HG02642 (cell line): ENCODE results near the gene CARMIL3.
A peak's percentile ranks its signal among the peaks of the same experiment; 100 is the strongest.
"Not testable (repeated sequence)": the region's sequence is repeated elsewhere in the genome, so short reads cannot be mapped to it uniquely, and the experiment has no call there.

Source experiments
- ATAC-seq: cut with Tn5 transposase; IDR thresholded peaks from one replicate; pipeline ENCODE4 v1.9.1; 2021; ENCODE audit warnings: mild to moderate bottlenecking; ENCODE audit not compliant: unreplicated experiment, poor library complexity

The CARMIL3 gene, protein sequence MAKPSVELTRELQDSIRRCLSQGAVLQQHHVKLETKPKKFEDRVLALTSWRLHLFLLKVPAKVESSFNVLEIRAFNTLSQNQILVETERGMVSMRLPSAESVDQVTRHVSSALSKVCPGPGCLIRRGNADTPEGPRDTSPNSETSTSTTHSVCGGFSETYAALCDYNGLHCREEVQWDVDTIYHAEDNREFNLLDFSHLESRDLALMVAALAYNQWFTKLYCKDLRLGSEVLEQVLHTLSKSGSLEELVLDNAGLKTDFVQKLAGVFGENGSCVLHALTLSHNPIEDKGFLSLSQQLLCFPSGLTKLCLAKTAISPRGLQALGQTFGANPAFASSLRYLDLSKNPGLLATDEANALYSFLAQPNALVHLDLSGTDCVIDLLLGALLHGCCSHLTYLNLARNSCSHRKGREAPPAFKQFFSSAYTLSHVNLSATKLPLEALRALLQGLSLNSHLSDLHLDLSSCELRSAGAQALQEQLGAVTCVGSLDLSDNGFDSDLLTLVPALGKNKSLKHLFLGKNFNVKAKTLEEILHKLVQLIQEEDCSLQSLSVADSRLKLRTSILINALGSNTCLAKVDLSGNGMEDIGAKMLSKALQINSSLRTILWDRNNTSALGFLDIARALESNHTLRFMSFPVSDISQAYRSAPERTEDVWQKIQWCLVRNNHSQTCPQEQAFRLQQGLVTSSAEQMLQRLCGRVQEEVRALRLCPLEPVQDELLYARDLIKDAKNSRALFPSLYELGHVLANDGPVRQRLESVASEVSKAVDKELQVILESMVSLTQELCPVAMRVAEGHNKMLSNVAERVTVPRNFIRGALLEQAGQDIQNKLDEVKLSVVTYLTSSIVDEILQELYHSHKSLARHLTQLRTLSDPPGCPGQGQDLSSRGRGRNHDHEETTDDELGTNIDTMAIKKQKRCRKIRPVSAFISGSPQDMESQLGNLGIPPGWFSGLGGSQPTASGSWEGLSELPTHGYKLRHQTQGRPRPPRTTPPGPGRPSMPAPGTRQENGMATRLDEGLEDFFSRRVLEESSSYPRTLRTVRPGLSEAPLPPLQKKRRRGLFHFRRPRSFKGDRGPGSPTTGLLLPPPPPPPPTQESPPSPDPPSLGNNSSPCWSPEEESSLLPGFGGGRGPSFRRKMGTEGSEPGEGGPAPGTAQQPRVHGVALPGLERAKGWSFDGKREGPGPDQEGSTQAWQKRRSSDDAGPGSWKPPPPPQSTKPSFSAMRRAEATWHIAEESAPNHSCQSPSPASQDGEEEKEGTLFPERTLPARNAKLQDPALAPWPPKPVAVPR (N-terminal part only)

DNA sequence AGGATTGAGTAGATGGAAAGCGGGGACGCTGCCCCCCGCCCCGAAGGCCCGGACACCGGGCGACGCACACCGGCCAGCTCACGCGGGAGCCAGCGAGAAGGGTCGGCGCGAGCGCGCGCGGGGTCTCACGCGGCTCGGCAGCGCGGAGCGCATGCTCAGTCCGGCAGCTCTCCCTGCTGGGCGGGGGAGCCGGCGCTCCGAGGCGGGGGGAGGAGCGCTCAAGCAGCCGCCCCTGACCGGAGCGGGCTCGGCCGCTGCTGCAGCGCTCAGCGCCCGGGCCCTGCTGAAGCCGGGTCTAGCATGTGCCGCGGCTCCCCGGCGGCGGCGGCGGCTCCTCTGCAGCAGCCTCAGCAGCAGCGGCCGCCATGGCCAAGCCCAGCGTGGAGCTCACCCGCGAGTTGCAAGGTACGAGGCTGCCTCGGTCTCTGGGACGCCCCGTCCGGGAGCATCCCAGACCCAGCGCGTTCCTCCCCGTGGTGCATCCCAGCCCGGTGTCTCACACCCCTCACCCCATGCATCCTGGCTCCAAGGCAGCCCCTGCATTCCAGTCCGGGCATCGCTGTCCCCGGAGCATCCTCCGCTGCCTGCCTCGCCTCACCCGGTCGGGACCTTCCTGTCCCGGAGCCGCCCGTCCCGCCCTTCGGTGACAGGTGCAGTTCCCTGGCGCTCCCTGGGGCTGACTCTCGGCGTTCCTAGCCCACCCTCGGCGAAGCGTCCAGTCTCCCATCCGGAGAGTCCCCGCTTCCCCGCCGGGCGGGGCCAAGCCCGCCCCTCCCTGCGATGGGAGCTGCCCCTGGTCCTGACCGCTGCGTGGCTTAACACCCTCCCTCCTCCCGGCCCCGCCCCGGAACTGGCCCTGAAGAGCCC, at the start of gene CARMIL3:
CARMIL3 (plus strand) TSS at position 221 of the 867 bp plus-strand sequence; CDS start at position 366, 145 bp downstream.
- peak; percentile 79 for ATAC-seq

DNA sequence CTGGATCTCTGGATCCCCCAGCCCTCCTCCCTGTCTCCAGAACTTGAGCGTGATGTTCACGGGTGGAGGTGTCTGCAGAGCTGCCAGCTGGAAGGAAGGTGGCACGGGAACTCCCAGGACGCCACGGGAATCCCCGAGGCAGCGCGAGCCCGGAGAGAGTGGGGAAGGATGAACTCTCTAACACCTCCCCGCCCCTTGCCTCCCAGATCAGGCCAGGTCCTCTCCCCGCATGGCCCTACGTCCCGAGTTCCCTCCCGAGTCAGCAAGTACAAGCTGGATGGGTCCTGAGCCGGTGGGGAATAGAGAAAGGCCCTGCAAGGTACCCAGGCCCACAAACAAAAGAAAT, 45.4 kb upstream of the CARMIL3 start:
- ATAC-seq, result peak; percentile 46

DNA sequence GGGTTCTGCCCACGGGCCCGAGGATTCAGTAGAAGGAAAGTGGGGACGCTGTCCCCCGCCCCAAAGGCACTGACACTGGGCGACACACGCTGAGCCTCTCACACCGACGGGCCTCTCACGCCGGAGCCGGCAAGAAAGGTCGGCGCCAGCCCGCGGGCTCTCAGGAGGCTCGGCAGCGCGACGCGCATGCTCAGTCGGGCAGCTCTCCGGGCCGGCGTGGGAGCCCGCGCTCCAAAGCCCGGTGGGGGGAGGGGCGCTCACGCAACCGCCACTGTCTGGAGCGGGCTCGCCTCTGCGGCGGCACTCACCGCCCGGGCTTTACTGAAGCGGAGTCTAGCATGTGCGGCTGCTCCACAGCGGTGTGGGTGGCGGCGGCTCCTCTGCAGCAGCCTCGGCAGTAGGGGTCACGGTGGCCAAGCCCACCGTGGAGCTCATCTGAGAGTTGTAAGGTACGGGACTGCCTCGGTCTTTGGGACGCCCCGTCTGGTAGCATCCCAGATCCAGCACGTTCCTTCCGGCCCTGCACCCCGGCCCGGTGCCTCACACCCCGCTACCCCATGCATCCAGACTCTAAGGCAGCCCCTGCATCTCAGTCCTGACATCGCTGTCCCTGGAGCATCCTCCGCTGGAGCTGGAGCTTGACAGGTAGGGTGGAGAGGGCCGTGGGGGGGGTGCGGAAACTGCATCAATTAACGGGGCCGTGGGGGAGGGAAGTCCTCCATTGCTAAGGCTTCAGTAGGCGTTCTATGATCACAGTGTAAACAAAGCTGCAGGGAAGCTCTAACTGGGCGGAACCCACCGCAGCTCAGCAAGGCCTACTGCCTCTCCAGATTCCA, 44.8 kb upstream of the CARMIL3 start:
- ATAC-seq, result peak; percentile 88

DNA sequence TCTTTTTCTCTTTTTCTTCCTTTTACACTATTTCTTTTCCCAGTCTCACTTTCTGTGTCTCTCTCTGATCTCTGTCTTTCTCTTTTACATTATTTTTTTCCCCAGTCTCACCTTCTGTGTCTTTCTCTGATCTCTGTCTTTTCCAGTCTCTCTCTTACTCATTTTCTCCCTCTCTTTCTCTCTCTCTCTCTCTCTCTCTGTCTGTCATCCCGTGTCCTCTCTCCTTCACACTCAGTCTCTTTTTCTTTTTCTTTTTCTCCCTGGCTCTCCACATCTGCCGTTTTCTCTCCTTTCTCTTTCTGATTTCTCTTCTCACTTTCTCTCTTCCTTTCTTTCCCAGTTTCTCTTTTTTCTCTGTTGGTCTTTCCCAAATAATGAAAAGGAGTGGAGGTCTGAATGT, 40.8 kb upstream of the CARMIL3 start:
- no peak for ATAC-seq

DNA sequence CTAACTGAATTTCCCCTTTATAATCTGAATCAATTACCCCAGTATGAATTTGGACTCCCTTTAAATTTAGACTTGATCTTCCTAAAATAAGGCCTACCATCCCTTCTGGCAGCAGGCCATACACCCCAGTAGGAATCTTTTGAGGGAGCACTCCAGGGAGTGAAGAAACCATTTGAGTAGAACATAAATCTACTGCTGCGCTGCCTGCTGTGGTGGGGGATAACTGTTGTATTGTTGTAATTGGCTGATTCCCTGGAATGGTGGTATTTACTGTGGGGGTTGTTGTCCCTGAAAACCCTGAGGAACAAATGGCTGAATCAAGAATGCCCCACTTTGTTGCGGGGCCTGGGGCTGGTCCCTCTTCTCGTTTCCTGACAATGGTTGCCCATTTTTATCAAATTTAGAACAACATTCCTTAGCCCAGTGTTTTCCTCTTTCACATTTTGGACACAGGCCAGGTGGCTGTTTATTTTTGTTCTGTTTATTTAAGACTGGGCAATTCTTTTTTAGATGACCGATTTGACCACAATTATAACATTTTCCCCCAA, 39.0 kb upstream of the CARMIL3 start:
- not testable (repeated sequence) for ATAC-seq

DNA sequence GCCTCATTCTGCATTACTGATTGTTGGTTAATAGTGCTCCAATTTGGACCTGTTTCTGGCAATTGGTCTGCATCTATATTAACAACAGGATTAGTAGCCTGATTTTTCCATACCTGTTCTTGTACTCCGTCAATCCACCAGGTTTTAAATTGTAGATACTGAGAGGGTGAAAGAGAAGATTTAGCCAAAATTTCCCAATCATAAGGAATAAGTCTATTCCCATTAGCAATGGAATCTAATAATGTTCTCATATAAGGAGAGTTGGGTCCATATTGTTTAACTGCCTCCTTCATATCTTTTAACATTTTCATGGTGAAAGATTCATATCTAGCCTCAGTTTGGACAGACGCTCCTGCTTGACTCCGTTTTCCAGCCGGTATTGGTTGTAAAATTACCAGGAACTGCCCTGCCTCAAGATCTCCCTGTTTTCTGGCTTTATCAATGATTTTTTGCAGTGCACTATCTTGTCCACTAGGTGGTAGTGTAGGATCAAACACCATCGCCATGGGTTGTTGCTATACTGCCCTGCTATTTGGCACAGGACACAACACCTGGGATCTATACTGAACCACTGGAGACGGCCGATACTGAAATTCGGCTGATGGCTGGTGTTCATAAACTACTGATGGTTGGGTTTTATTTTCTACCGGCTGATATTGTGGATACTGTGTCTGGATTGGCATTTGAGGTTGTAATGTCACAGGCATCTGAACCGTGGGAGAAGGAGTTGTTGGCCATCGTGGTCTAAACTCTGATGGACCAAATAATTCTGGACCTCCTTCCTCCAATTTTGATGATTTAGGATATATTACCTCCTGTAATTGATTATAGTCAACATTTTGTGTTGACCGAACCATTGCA, 37.9 kb upstream of the CARMIL3 start:
- ATAC-seq, result no peak

DNA sequence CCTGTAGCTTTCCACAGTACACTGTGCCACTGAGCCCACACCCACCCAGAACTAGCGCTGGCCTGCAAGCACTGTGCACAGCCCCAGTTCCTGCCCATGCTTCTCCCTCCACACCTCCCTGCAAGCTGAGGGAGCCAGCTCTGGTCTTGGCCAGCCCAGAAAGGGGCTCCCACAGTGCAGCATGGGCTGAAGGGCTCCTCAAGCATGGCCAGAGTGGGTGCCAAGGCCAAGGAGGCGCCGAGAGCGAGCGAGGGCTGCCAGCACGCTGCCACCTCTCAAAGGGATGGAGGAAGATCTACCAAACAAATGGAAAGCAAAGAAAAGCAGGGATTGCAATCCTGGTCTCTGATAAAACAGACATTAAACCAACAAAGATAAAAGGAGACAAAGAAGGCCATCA, 36.1 kb upstream of the CARMIL3 start:
- ATAC-seq, result not testable (repeated sequence)

DNA sequence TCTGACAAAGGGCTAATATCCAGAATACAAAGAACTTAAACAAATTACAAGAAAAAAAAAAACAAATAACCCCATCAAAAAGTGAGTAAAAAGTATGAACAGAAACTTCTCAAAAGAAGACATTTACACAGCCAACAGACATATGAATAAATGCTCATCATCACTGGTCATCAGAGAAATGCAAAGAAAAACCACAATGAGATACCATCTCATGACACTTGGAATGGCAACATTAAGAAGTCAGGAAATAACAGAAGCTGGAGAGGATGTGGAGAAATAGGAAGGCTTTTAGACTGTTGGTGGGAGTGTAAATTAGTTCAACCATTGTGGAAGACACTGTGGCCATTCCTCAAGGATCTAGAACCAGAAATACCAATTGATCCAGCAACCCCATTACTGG, 32.8 kb upstream of the CARMIL3 start:
- not testable (repeated sequence) for ATAC-seq

DNA sequence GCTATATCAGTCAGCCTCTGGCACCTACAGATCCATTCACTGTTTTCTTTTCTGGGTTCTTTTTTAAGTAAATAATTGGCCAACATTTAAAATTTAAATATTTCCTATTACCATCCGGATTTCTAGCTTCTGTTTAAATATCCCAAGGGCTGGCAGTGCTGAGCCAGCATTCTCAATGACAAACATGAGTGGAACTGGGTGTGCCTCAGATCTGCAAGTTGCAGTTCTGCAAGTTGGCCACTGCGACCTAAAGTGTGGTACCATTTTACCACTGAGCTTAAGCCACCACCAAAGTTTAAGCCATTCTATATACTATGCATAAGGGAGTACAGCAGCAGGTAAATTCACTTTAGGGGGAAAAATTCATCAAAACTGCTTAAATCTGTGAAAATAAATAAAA, 31.9 kb upstream of the CARMIL3 start:
- ATAC-seq, result peak; percentile 48

DNA sequence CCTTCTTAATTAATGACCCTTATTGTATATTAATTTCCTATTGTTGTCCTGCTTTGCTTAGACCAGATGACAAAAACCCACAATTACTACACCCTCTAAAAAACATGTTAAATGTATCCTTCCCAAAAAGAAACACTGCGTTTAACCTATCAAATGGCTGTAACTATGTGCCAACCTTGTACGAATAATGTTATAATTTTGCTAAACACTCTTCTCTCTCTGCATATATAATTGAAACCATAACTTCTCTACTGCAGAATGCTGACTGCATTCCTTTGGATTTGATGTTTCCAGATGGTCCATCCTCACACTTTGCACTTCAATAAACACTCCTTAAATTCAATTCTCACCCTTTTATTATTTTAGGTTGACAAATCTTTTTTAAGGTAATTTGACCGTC, 31.3 kb upstream of the CARMIL3 start:
- ATAC-seq, result not testable (repeated sequence)

DNA sequence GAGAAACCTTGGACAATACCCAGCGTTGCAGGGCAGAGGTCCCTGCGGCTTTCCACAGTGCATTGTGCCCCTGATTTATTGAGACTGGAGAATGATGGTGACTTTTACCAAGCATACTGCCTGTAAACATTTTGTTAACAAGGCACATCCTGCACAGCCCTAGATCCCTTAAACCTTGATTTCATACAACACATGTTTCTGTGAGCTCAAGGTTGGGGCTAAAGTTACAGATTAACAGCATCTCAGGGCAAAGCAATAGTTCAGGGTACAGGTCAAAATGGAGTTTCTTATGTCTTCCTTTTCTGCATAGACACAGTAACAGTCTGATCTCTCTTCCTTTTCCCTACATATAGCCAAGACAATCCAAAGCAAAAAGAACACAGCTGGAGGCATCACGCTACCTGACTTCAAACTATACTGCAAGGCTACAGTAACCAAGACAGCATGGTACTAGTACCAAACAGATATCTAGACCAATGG, 26.8 kb upstream of the CARMIL3 start:
- ATAC-seq, result not testable (repeated sequence)

DNA sequence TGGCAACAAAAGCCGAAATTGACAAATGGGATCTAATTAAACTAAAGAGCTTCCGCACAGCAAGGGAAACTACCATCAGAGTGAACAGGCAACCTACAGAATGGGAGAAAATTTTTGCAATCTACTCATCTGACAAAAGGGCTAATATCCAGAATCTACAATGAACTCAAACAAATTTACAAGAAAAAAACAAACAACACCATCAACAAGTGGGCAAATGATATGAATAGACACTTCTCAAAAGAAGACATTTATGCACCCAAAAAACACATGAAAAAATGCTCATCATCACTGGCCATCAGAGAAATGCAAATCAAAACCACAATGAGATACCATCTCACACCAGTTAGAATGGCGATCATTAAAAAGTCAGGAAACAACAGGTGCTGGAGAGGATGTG, 22.1 kb upstream of the CARMIL3 start:
- not testable (repeated sequence) for ATAC-seq

DNA sequence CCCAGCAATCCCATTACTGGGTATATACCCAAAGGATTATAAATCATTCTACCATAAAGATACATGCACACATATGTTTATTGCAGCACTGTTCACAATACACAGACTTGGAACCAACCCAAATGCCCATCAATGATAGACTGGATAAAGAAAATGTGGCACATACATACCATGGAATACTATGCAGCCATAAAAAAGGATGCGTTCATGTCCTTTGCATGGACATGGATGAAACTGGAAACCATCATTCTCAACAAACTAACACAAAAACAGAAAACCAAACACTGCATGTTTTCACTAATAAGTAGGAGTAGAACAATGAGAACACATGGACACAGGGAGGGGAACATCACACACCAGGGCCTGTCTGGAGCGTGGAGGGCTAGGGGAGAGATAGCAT, 20.5 kb upstream of the CARMIL3 start:
- ATAC-seq, result not testable (repeated sequence)

DNA sequence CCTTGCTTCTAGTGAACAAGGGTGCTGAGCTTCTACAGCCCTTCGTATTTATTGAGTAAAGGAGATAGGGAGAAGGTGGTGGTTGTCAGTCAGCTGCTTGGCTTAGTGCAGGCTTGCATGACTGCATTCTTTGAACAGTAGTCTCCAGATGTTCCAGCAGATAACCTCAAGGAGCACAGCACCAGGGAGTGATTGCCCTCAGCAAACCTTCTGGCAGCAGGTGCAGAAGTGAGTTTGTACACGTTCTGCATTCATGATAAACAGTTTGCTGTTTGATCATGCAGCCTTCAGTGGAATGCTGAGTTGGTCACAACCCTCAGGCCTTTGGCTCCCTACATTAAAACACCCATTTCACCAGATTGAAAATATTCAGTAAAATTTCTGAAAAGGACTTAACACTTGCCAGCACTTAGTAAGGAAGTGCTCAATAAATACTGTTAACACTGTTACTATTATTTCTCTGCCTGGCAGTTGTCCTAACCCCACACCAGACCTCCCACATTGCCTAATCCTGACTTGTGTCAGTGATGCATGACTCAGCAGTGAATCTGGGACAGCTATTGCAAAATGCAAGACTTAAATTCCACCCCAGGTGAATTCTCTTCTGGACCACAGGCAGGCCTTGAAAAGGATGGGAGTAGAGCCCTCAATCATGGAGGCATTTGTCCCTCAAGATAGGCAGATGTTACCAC, 18.9 kb upstream of the CARMIL3 start:
- no peak for ATAC-seq

DNA sequence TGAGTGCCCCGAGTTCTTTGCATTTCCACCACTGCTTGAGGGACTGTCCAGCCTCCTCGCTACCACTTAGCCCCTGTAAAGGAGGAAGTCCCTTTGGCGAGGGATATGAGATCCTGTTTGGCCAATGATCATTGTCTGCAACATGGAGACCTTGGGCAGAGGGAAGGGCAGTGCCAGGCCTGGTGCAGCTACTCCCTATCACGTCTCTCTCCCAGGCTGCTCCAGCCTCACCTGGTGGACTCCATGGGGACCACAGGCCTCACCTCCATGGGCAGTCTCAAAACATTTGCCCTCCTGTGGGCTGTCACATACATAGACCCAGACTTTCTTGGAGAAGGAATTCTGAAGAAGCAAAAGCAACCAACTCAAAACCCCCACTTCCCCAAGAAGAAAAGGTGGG, 16.0 kb upstream of the CARMIL3 start:
- peak; percentile 3 for ATAC-seq

DNA sequence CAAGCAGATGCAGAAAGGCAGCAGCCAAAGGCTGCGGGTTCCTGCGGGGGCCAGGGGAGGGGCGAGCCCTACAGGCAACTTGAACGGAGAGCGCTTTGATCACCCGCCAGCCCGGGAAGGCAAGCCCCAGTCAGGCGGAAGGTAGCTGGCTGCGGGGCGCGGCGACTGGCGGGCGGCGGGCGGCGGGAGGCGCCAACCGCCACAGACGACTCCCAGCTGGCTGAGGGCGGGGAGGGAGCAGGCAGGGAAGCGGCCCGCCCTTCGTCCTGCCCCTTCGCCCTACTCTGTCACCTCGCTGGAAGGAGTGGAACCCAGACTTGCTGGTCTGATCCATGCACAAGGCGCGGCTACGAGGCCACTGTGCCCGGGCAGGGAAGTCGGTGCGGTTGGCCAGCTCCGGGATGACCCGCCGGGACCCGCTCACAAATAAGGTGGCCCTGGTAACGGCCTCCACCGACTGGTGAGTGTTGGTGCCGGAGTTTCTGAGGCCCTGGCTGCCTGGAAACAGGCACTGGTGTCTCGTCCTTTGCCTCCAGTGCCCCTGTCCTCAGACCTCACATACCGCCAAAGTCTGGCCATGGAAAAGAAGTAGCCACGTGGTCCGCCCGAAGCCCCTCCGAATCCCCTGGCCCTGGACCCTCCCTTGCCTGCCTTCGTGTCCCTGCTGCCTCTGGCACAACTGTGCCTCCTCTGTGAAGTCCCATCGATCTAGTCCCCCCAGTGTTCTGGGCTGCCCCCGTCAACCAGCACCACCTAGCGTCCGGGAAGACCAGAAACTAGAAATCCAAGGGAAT, 15.4 kb upstream of the CARMIL3 start:
- ATAC-seq, result peak; percentile 76
